Inferior parietal cortex (tissue), 1 donor: Measurements from ENCODE around the gene COL5A2.

ENCODE experiments used
- DNase-seq: peaks from one replicate; pipeline ENCODE4 v3.0.0-alpha.2; 2016; ENCODE audit errors: extremely low spot score

Gene COL5A2

GRCh38 chr2:189179570-189179950 is at the start of gene COL5A2:
COL5A2 (minus strand) TSS chr2:189179761; CDS start chr2:189179604, 157 bp downstream.
- DNase-seq = no peak

- no peak for DNase-seq
These were observed 46.5 kb upstream of the COL5A2 start for GRCh38 chr2:189226017-189226416.

DNA sequence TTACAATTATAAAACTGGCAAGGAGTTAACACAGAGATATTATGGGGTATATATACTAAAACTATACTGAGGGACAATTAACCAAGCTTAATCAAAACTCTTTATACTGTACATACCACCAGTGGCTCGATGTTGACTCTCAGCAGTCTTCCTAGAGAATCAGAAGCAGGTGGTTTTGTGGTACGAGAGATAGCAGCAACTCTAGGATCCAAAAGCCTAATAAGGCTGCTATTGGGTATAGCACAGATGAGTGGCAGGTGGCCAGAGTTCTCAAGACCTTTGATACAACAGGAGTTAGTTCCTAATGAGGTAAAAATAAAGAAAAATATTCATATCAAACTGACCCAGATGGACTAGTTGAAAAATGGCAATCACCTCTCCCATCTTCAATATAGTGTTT is 45.5 kb upstream of the COL5A2 start:
- no peak for DNase-seq

DNA sequence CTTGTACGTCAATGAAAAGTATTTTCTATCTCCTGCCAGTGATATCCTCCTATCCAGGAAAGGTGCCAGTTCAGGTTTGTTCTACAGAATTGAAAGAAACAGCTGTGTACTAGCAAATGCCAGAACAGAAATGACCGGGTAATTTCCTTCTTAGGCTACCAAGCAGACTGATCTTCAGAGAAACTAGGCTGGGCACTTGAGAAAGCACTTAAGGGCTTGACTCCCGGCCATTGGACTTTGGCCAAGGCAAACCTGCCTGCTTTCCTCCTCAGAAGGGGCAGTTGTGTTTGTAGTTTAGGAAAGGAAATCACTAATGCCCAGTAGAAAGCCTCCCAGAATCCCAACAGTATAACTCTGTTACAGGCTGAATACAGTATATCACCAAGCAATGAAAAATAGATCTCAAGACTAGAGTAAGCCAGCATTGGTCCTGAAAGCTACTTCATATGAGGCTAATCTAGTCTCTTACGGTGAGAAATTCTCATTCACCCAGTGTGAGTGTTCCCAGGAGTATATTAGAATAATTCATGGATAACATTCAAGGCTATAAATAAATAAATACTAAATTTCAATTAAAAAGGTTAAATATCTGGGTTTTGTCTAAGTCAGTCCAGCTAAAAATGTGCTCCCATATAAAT is 43.0 kb upstream of the COL5A2 start:
- DNase-seq = no peak

DNA sequence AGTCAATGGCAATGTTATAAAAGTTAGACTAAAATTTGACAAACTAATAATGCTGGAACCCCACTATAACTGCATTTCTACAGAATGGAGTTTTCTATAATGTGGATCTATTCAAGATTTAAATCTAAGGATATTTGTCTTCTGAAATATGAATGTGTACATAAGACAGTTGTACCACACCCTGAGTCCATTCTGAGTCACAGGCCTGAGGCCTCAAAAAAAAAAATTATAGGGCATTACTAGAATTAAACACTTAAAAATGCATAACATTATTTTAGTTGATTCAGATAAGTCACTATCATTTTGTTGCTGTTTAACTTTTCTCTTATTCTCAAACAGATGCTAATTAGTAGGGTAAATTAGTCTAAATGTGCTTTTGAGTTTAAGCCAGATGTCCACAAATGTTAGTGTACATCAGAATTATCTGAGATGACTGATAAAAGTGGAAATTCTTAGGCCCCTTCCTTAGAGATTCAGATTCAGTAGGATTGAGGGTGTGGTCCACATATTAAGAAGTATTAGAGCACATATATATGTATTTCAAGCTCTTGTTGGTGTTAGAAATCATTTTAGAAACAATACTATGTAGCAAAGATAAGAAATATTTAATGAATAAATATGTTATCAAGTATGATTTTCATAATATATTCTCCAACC is 42.4 kb upstream of the COL5A2 start:
- DNase-seq = no peak

DNA sequence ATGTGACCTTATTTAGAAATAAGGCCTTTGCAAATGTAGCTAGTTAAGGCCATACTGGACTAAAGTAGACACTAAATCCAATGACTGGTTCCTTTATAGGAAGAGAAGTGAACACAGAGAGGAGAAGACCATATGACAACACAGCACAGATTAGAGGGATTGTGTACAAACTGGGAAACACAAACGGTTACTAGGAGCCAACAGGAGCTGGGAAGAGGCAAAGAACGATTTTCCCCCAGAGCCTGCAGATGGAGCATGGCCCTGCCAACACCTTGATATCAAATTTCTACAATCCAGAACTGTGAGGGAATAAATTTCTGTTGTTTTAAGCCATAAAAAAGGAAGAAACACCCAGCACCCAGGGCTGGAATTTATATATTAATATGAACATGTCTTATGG is 38.7 kb upstream of the COL5A2 start:
- no peak for DNase-seq

DNA sequence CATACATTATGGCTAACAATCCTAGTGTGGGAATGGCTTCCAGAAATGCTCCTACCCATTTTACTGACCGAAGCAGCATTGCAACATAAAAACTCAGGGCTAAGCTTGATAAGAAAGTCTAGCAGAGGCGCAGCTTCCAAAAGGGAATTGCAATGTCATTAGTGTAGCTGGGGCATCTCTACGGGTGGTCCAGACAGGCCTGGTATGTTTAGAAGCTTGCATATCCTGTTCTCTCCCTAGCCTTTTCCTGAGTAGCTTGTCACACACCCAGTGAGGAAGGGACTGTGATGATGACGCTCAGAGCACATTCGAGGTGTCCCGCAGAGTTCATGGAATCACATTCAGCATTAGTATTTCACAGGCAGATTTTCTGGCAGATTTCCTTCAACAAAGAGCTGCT is 38.0 kb upstream of the COL5A2 start:
- no peak for DNase-seq

DNA sequence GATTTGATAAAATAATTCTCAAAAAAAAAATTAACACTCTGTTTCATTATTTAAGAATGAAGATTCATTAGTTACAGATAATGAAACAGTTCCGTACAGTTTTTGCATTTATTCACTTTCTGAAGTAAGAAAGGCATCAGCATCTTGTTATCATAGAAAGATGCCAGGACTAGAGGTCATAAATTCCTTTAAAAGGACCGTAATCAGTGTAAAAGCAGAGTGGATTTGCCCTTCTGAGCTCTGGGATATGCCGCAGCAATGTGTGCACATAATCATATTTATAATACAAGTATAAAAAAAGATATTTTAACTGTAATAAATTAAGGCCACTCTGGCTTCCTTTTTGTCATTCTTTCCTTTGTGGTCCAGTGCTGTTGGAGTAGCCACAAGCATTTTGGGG is 37.5 kb upstream of the COL5A2 start:
- no peak for DNase-seq

DNA sequence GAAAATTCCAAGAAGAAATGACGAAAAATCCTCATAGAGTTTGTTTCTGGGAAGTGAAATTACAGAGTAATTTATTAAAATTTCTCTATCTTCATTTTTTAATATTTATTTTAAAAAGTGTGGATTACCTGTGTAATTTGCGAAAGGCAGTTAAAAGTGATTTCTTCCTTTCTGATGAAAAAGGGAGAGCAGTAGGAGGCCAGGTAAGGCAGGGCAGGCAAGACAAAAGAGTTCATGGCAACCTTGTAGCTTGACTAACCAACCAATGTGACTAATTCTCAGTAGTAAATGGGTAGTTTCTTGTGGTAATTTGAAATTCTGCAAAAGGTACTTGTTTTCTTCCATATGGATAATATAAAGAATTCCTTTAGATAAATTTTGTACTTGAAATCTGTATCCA is 34.9 kb upstream of the COL5A2 start:
- no peak for DNase-seq

GRCh38 chr2:189213250-189213649 is 33.7 kb upstream of the COL5A2 start:
- DNase-seq = no peak

DNA sequence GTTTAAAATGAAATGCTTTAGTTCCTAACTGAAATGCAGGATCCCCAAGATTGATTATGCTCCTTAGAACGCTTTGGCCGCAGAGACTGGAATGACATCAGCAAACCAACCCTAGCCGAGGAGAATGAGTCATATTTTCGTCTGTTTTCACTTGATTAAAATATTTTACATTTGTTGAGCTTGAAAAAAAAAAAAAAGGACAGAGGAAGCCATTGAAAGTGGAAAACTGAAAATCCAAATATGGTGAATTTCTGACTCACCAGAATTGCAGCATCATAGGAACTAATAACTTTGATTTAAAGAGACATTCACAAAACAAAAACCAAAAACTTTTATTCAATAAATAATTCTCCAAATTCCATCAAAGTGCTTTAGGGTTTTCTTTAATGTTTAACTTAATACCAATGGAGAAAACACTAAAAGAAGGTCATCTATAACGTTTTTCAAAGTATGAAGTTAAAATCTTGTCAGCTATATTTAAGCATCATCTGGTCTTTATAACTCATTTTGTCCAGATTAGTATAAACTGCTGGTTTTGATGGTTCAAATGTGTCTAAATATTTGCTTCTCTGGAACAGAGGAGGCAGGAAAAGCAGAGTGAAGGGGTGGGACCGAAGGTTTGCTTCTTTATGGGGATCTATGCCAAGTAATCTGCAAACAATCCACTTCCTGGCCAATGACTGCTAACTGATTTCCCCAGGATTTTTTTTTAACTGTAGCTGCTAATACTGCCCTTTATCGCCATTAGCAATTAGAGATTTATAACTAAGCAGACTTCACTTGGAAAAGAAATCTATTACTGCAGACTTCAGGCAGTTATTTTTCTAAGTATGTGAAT is 30.9 kb upstream of the COL5A2 start:
- DNase-seq = no peak

GRCh38 chr2:189208254-189208653 is 28.7 kb upstream of the COL5A2 start:
- no peak for DNase-seq

- no peak for DNase-seq
These were observed 24.9 kb upstream of the COL5A2 start for GRCh38 chr2:189204322-189204941.

GRCh38 chr2:189203177-189203799 is 23.7 kb upstream of the COL5A2 start:
- DNase-seq = no peak

DNA sequence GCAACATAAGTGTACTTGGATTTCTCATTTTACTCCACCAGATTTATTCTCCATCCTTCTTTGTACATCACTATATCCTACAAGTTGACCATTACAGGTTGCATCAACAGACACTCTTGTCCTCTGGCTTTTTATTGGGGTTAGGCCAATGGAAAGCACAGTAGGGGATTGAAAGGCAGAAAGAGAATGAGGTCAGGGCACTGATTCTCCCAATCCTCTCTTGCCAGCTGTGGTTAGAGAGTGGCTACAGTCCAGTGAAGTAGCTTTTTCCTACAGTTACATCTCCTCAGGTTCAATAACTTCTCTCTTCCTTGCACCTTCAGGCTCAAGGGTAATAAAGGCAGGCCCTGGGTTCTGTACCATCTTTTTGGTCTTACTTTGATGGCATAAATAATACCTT is 20.2 kb upstream of the COL5A2 start:
- DNase-seq = no peak

DNA sequence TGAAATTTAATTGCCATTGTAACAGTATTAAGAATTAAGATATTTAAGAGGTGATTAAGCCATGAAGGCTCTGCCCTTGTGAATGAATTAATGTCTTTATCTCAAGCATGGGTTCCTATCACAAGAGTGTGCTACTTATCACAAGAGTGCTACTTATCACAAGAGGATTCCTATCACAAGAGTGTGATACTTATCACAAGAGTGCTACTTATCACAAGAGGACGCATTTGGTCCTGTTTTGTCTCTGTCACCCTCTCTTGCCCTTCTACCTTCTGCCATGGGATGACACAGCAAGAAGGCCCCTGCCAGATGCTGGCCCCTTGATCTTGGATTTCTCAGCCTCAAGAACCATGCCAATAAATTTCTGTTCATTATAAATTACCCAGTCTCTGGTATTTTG is 13.2 kb upstream of the COL5A2 start:
- no peak for DNase-seq

DNA sequence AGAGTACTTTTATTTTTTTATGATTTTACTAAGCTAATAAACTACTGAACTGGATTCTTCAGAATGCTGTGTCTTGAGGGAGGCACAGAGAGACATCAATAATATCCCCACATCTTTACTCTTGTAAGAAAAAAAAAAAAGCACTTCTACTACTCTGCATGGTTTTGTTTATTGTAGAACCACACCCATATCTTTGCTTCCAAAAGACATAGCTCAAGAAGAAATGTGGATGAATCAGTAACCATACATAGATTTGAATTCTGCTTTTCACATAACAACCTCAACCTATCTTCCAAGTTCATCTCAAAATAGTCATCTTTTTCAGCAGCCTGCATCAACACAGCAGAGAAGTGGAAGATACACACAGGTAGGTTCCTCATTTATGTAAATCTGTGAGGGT is 12.2 kb upstream of the COL5A2 start:
- no peak for DNase-seq

GRCh38 chr2:189190685-189191084 is 11.1 kb upstream of the COL5A2 start:
- DNase-seq = no peak

GRCh38 chr2:189188115-189188805 is 8.7 kb upstream of the COL5A2 start:
- no peak for DNase-seq

DNA sequence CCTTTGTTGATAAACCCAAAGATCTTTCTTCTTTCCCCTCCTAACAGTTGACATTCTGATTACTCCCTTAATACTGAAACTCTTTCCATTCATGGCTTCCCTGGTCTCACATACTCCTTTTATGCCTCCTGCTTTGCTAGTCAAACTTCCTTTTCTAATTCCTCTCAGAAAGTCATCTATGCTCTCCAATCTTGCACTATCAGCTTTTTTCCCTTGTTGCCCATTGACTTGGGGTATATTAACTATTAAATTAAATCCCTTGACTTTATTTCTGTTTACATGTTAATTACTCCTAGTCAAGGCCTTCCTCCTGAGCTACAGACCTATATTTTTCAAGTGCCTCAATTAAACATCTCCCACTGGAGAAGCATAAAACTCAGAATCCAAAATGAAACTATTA is 3.6 kb upstream of the COL5A2 start:
- no peak for DNase-seq

DNA sequence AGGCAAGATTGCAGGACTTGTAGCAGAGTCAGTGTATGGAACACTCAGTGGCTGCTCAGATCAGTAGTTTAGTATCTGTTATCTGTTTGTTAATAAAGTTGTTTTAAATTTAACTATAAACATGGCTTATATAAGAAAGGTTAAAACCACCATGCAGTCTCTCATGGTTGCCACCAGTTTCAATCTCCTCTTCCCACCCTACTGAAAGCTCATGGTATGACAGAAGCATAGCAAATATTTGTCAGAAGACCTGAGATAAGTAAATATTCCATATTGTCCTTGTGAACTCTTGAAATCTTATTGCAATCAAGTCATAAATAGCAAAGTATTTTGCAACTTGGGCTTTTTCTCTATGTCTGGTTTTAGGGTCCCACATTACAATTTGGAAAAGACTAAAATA is 2.1 kb upstream of the COL5A2 start:
- DNase-seq = no peak
